KMS-11 (cell line): ENCODE data around the gene IL3RA.
"Not testable (repeated sequence)": the region's sequence is repeated elsewhere in the genome, so short reads cannot be mapped to it uniquely, and the experiment has no call there.

ENCODE experiments used
- H2AFZ ChIP-seq: fragments of 200-600 bp; sonication (generic); 2 replicates; pipeline ENCODE4 v1.6.1; 2016; ENCODE audit warnings: antibody characterized with exemption, mixed run types, low read depth
- H3K27ac ChIP-seq: fragments of 200-600 bp; sonication (generic); 2 replicates; pipeline ENCODE4 v1.6.1; 2016; ENCODE audit warnings: mild to moderate bottlenecking, mixed run types
- H3K27me3 ChIP-seq: fragments of 200-600 bp; sonication (generic); 2 replicates; pipeline ENCODE4 v1.6.1; 2017; ENCODE audit warnings: mild to moderate bottlenecking, low read depth, mixed run types, moderate library complexity; ENCODE audit not compliant: insufficient read depth
- H3K36me3 ChIP-seq: fragments of 200-600 bp; sonication (generic); 2 replicates; pipeline ENCODE4 v1.6.1; 2017; ENCODE audit warnings: mild to moderate bottlenecking, mixed run types; ENCODE audit not compliant: insufficient read depth
- H3K4me1 ChIP-seq: fragments of 200-600 bp; sonication (generic); 2 replicates; pipeline ENCODE4 v1.6.1; 2016; ENCODE audit warnings: mild to moderate bottlenecking, low read depth, mixed run types; ENCODE audit not compliant: poor library complexity, severe bottlenecking
- H3K4me2 ChIP-seq: fragments of 200-600 bp; sonication (generic); 2 replicates; pipeline ENCODE4 v1.7.0; 2016; ENCODE audit warnings: mild to moderate bottlenecking, mixed run types
- H3K4me3 ChIP-seq: fragments of 200-600 bp; sonication (generic); IDR thresholded peaks from 2 replicates; pipeline ENCODE4 v1.6.1; 2017; ENCODE audit warnings: low read depth, low read length, mixed read lengths; ENCODE audit not compliant: insufficient read depth
- H3K79me2 ChIP-seq: fragments of 200-600 bp; sonication (generic); 2 replicates; pipeline ENCODE4 v1.6.1; 2016; ENCODE audit warnings: low read depth, mixed run types; ENCODE audit not compliant: insufficient read depth
- H3K9ac ChIP-seq: fragments of 200-600 bp; sonication (generic); 2 replicates; pipeline ENCODE4 v1.6.1; 2016; ENCODE audit warnings: mild to moderate bottlenecking, mixed run types
- H4K20me1 ChIP-seq: fragments of 200-600 bp; sonication (generic); 2 replicates; pipeline ENCODE4 v1.6.1; 2016; ENCODE audit warnings: mild to moderate bottlenecking, mixed run types; ENCODE audit not compliant: insufficient read depth
- CTCF ChIP-seq: fragments of 200-600 bp; sonication (generic); conservative IDR thresholded peaks from 2 replicates; pipeline ENCODE4 v1.6.1; 2017; ENCODE audit warnings: low read depth, mild to moderate bottlenecking, antibody characterized with exemption, low read length, moderate library complexity, mixed read lengths

Gene IL3RA

DNA sequence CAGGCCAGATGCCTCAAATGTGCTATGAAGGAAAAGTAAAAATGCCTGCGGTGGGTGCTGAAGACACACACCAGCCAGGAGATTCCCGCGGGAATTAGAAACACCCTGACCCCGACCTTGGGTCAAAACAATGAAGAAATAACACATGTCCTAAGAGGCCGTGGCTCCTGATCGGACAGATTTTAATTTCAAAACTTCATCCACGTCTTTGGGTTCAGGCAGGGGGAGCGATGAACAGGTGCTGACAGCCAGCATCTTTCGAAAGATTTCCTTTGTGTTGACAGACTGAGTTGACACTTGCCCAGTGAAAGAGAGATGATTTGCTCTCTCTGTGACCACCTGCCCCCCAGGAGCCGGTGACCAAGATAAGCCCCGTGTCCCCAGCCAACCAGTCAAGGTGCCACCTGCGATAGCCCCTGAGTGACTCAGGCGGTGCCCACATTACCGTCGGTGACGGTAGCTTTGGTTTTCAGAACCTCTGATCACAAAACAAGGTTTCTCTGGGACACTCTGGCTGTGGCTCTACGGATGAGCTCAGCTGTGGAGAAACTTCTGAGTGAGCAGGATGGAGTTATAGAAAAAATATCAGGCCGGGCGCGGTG is 11.0 kb upstream of the IL3RA start:
- no peaks in the 10 kb centered on the region for H3K4me1 ChIP-seq
- H3K27me3 ChIP-seq = no peaks in the 10 kb centered on the region
- H4K20me1 ChIP-seq = no peaks in the 10 kb centered on the region
- no peak for TF ChIP-seq CTCF
- no peak overlapping the region for H3K4me3 ChIP-seq
- H2AFZ ChIP-seq = no peak overlapping the region
- no peaks in the 10 kb centered on the region for H3K36me3 ChIP-seq
- no peak overlapping the region for H3K4me2 ChIP-seq
- no peak overlapping the region for H3K27ac ChIP-seq
- no peaks in the 10 kb centered on the region for H3K79me2 ChIP-seq
- H3K9ac ChIP-seq = no peak overlapping the region

DNA sequence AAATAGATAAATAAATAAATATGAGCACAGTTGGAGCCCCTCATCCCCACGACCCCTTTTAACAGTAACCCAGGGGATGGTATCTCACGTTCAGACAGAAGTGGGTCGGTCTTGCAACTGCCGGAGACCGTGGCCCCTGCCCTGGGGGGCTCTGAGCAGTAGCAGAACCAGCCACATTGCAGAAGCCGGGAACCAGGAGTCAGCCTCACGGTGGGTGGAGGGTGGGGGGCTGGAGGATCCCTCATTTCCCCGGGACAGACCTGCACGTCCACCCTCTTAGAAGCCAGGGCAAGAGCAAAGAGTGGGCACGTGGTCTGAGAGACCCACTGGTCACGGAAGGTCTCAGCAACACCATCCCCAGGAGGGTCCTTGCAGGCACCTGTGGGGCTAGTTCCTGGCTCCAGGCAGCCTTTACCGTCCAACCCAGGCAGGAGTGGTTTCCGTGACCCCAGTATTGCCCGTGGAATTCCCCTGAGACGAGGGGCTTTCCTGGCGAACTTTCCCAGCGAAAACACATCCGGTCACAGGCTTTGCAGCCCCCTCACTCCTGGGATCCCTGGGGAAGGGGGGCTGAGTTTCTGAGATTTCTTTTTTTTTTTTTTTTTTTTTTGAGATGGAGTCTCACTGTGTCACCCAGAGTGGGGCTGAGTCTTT is 8.8 kb upstream of the IL3RA start:
- H4K20me1 ChIP-seq = no peaks in the 10 kb centered on the region
- peak overlapping the region; percentile 10; the same call in 1 of the 2 replicates for H2AFZ ChIP-seq
- H3K27me3 ChIP-seq = no peaks in the 10 kb centered on the region
- no peak overlapping the region for H3K27ac ChIP-seq
- H3K79me2 ChIP-seq = no peaks in the 10 kb centered on the region
- H3K9ac ChIP-seq = no peak overlapping the region
- H3K4me3 ChIP-seq = no peak overlapping the region
- no peak for TF ChIP-seq CTCF
- H3K4me1 ChIP-seq = no peaks in the 10 kb centered on the region
- H3K36me3 ChIP-seq = no peaks in the 10 kb centered on the region
- H3K4me2 ChIP-seq = no peak overlapping the region

DNA sequence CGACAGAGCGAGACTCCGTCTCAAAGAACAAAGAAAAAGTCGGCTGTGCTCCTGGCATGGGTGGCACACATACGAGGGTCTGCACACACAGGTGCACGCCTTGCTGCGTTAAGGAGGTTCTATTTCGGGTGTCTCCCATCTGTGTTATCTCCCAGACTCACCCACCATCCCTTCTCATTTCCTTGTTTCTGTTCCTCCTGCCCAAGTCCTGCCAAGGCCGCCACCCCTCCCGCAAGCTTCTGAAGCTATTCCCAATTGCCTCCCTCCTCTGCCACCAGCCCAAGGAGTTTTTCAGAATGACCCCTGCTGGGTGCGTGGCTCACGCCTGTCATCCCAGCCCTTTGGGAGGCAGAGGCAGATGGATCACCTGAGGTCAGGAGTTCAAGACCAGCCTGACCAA is 6.0 kb upstream of the IL3RA start:
- TF ChIP-seq CTCF = no peak
- Histone ChIP-seq H3K27ac (no peak overlapping the region), H3K9ac (no peak overlapping the region), H3K27me3 (no peaks in the 10 kb centered on the region), H3K36me3 (no peaks in the 10 kb centered on the region), H3K4me2 (no peak overlapping the region), H3K4me1 (no peaks in the 10 kb centered on the region), H4K20me1 (no peaks in the 10 kb centered on the region), H2AFZ (no peak overlapping the region), H3K4me3 (no peak overlapping the region), H3K79me2 (no peaks in the 10 kb centered on the region)

DNA sequence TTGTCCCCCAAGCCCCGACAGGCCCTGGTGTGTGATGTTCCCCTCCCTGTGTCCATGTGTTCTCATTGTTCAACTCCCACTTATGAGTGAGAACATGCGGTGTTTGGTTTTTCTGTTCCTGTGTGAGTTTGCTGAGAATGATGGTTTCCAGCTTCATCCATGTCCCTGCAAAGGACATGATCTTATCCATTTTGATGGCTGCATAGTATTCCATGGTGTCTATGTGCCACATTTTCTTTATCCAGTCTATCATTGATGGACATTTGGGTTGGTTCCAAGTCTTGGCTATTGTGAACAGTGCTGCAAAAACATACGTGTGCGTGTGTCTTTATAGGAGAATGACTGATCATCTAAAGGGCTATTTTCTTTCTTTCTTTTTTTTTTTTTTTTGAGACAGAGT is 4.2 kb upstream of the IL3RA start:
- H3K4me1 ChIP-seq, H3K27me3 ChIP-seq, H3K36me3 ChIP-seq, H3K27ac ChIP-seq, H3K79me2 ChIP-seq, H2AFZ ChIP-seq, H3K4me2 ChIP-seq, H4K20me1 ChIP-seq, H3K9ac ChIP-seq, H3K4me3 ChIP-seq: not testable (repeated sequence)

DNA sequence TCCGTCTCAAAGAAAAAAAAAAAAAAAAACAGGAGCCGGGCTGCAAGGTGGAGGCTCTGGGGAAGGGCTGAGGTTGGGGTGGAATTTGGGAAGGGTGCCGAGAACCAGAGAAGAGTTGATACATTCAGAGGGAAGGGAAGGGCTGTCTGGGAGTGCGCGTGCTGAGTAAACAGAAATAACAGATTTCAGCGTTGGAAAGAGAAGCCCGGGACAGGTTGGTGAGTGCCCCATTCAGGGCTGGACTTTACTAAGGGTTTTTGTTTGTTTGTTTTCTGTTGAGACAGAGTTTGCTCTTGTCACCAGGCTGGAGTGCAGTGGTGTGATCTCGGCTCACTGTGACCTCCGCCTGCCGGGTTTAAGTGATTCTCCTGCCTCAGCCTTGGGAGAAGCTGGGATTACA is 1.7 kb upstream of the IL3RA start:
- TF ChIP-seq CTCF = no peak
- Histone ChIP-seq H4K20me1 (no peaks in the 10 kb centered on the region), H3K27ac (no peak overlapping the region), H3K4me2 (no peak overlapping the region), H3K79me2 (no peaks in the 10 kb centered on the region), H3K4me1 (no peaks in the 10 kb centered on the region), H3K9ac (no peak overlapping the region), H3K4me3 (no peak overlapping the region), H2AFZ (no peak overlapping the region), H3K27me3 (no peaks in the 10 kb centered on the region), H3K36me3 (no peaks in the 10 kb centered on the region)
